RWPE2 (cell line): Measurements from ENCODE around the gene MAP2.

Source experiments
- ATAC-seq: fragments of 200-7000 bp; cut with Tn5 transposase; 3 replicates; pipeline ENCODE4 v1.9.1; 2021; ENCODE audit warnings: low read depth
- DNase-seq: peaks from one replicate; pipeline ENCODE4 v3.0.0-alpha.2; 2020; ENCODE audit warnings: low spot score
- H3K27ac ChIP-seq: fragments of 450-650 bp; 2 replicates; pipeline ENCODE4 v1.5.1; 2017; ENCODE audit warnings: mild to moderate bottlenecking; ENCODE audit not compliant: poor library complexity, severe bottlenecking
- H3K27me3 ChIP-seq: fragments of 250-450 bp; sonication (Bioruptor Pico); 2 replicates; pipeline ENCODE4 v1.5.1; 2021; ENCODE audit warnings: mild to moderate bottlenecking, moderate library complexity; ENCODE audit not compliant: insufficient read depth, poor library complexity, severe bottlenecking
- H3K36me3 ChIP-seq: fragments of 250-450 bp; sonication (Bioruptor Pico); 2 replicates; pipeline ENCODE4 v1.5.1; 2020; ENCODE audit warnings: low read depth, mild to moderate bottlenecking, moderate library complexity
- H3K4me1 ChIP-seq: fragments of 250-450 bp; sonication (Bioruptor Pico); 2 replicates; pipeline ENCODE4 v1.5.1; 2021; ENCODE audit warnings: mild to moderate bottlenecking, moderate library complexity; ENCODE audit not compliant: insufficient read depth, poor library complexity, severe bottlenecking
- H3K4me3 ChIP-seq: fragments of 250-450 bp; sonication (Bioruptor Pico); 2 replicates; pipeline ENCODE4 v1.5.1; 2021; ENCODE audit warnings: mild to moderate bottlenecking, moderate library complexity; ENCODE audit not compliant: severe bottlenecking
- H3K9me3 ChIP-seq: fragments of 250-450 bp; sonication (Bioruptor Pico); 2 replicates; pipeline ENCODE4 v1.5.1; 2021; ENCODE audit warnings: mild to moderate bottlenecking, moderate library complexity; ENCODE audit not compliant: severe bottlenecking
- CTCF ChIP-seq: fragments of 450-650 bp; IDR thresholded peaks from one replicate; pipeline ENCODE4 v1.5.1; 2017; ENCODE audit warnings: mild to moderate bottlenecking, moderate library complexity; ENCODE audit not compliant: poor library complexity, severe bottlenecking

Gene MAP2

GRCh38 chr2:209600341-209601171 is 176.7 kb downstream of the MAP2 start:
- Histone ChIP-seq H3K27me3 (no peaks in the 10 kb centered on the region), H3K36me3 (no peaks in the 10 kb centered on the region), H3K9me3 (no peaks in the 10 kb centered on the region), H3K27ac (no peak overlapping the region), H3K4me1 (no peaks in the 10 kb centered on the region), H3K4me3 (no peak overlapping the region)
- TF ChIP-seq CTCF: no peak
- ATAC-seq: no peak
- no peak for DNase-seq

- DNase-seq (no peak), ATAC-seq (no peak)
- no peak for TF ChIP-seq CTCF
Observed at GRCh38 chr2:209601497-209601896, 177.7 kb downstream of the MAP2 start.

GRCh38 chr2:209602259-209602658 is 178.4 kb downstream of the MAP2 start:
- TF ChIP-seq CTCF: no peak
- no peaks in the 10 kb centered on the region for H3K36me3 ChIP-seq
- H3K4me1 ChIP-seq: no peaks in the 10 kb centered on the region
- no peak overlapping the region for H3K4me3 ChIP-seq
- no peaks in the 10 kb centered on the region for H3K9me3 ChIP-seq
- no peak overlapping the region for H3K27ac ChIP-seq
- ATAC-seq (no peak), DNase-seq (no peak)
- no peaks in the 10 kb centered on the region for H3K27me3 ChIP-seq

More at GRCh38 chr2:209601497-209601896, 177.7 kb downstream of the MAP2 start:
- Histone ChIP-seq H3K36me3 (no peaks in the 10 kb centered on the region), H3K4me3 (no peak overlapping the region), H3K27me3 (no peaks in the 10 kb centered on the region), H3K4me1 (no peaks in the 10 kb centered on the region), H3K9me3 (no peaks in the 10 kb centered on the region), H3K27ac (no peak overlapping the region)

GRCh38 chr2:209609531-209609930 is 185.7 kb downstream of the MAP2 start:
- TF ChIP-seq CTCF: no peak
- no peaks in the 10 kb centered on the region for H3K4me1 ChIP-seq
- no peaks in the 10 kb centered on the region for H3K27me3 ChIP-seq
- no peak overlapping the region for H3K27ac ChIP-seq
- H3K36me3 ChIP-seq: no peaks in the 10 kb centered on the region
- H3K9me3 ChIP-seq: no peaks in the 10 kb centered on the region
- no peak for DNase-seq
- H3K4me3 ChIP-seq: no peak overlapping the region
- ATAC-seq: no peak

GRCh38 chr2:209610631-209611030 is 186.8 kb downstream of the MAP2 start:
- ATAC-seq (no peak), DNase-seq (no peak)
- Histone ChIP-seq H3K27ac (no peak overlapping the region), H3K9me3 (no peaks in the 10 kb centered on the region), H3K4me3 (no peak overlapping the region), H3K27me3 (no peaks in the 10 kb centered on the region), H3K4me1 (no peaks in the 10 kb centered on the region), H3K36me3 (no peaks in the 10 kb centered on the region)
- TF ChIP-seq CTCF: no peak
